ENCODE measurements around the gene CLIP1.

Gene CLIP1

GRCh38 chr12:122226366-122227125 lies 195.9 kb downstream of the CLIP1 start:
- Histone ChIP-seq H3K9ac (ENCODE audit: low read length) (no peak overlapping the region), H3K4me3 (ENCODE audit: low read length) (peak overlapping the region; percentile 6), H3K27me3 (ENCODE audit: control insufficient read depth, insufficient read depth, low read length) (no peaks in the 10 kb centered on the region), H3K27ac (ENCODE audit: low read length) (no peak overlapping the region), H3K9me3 (ENCODE audit: control insufficient read depth, low read depth, low read length) (no peaks in the 10 kb centered on the region), H3K36me3 (ENCODE audit: control insufficient read depth, low read depth, low read length) (peaks cover 30% of the 10 kb centered on the region), H3K4me1 (ENCODE audit: control insufficient read depth, low read depth, low read length) (peaks cover 12% of the 10 kb centered on the region)

GRCh38 chr12:122225683-122226365 lies 196.6 kb downstream of the CLIP1 start, which contains the start of gene DIABLO:
Gene DIABLO, minus strand, starts transcription at chr12:122226052. Its CDS starts 38 bp downstream, at chr12:122226014.
- no peaks in the 10 kb centered on the region for H3K27me3 ChIP-seq (ENCODE audit: control insufficient read depth, insufficient read depth, low read length)
- no peaks in the 10 kb centered on the region for H3K9me3 ChIP-seq (ENCODE audit: control insufficient read depth, low read depth, low read length)
- peak within 1 kb of the TSS; percentile 94 for H3K4me3 ChIP-seq (ENCODE audit: low read length)
- peak within 1 kb of the TSS; percentile 88 for H3K9ac ChIP-seq (ENCODE audit: low read length)
- H3K36me3 ChIP-seq (ENCODE audit: control insufficient read depth, low read depth, low read length), result peaks cover 32% of the 10 kb centered on the region
- H3K4me1 ChIP-seq (ENCODE audit: control insufficient read depth, low read depth, low read length), result peaks cover 12% of the 10 kb centered on the region
- peak within 1 kb of the TSS; percentile 86 for H3K27ac ChIP-seq (ENCODE audit: low read length)

All from iPS-18a (cell line).